K562 (cell line): ENCODE data around the gene EPHB1.

Experiments
- BHLHE40 ChIP-seq: IDR thresholded peaks from 2 replicates; pipeline ENCODE4 v1.6.1; 2011; ENCODE audit warnings: low read length, improper control_type of control experiment
- CBX3 ChIP-seq, 2 experiments: IDR thresholded peaks; 1 replicate in 1 of 2; 2 replicates in 1 of 2; pipeline ENCODE4 v1.6.1; 2012; ENCODE audit warnings: inconsistent platforms in 2 of 2, low read length in 2 of 2, borderline replicate concordance in 1 of 2, control low read depth in 1 of 2
- ESRRA ChIP-seq: fragments of 450-650 bp; IDR thresholded peaks from 2 replicates; pipeline ENCODE4 v1.6.1; 2014; ENCODE audit warnings: low read depth, mild to moderate bottlenecking, moderate library complexity, borderline replicate concordance
- ILK ChIP-seq: fragments of 450-650 bp; IDR thresholded peaks from 2 replicates; pipeline ENCODE4 v1.6.1; 2016; ENCODE audit warnings: missing genetic modification characterization, low read depth, mild to moderate bottlenecking, missing compliant biosample characterization, moderate library complexity, borderline replicate concordance
- PKNOX1 ChIP-seq: fragments of 450-650 bp; IDR thresholded peaks from 2 replicates; pipeline ENCODE4 v1.6.1; 2016
- STAT6 ChIP-seq: sonication (generic); formaldehyde crosslinking; IDR thresholded peaks from 2 replicates; pipeline ENCODE4 v1.8.1; 2023; ENCODE audit warnings: mild to moderate bottlenecking, missing genetic modification reagents
- ZNF431 ChIP-seq: sonication (generic); formaldehyde crosslinking; IDR thresholded peaks from 2 replicates; pipeline ENCODE4 v1.8.0; 2022; ENCODE audit warnings: mild to moderate bottlenecking, missing genetic modification reagents
- TF ChIP-seq, protein P1 (sequence below), 3 experiments: IDR thresholded peaks in 2 of 3; conservative IDR thresholded peaks in 1 of 3; 2 replicates each; pipeline ENCODE4 v1.5.1; 2011 to 2012; ENCODE audit warnings: low read length in 3 of 3, mild to moderate bottlenecking in 3 of 3, control low read depth in 2 of 3, improper control_type of control experiment in 1 of 3, inconsistent platforms in 1 of 3, low read depth in 1 of 3, mixed read lengths in 1 of 3, moderate library complexity in 1 of 3; ENCODE audit not compliant: insufficient read depth in 2 of 3
- TF ChIP-seq, protein P2 (sequence below): sonication (generic); formaldehyde crosslinking; IDR thresholded peaks from 2 replicates; pipeline ENCODE4 v1.8.0; 2023; ENCODE audit warnings: mild to moderate bottlenecking, missing genetic modification reagents

GRCh38 chr3:135081451-135081850 lies 286.4 kb downstream of the EPHB1 start:
- TF ChIP-seq STAT6 (no peak), CBX3 (IDR thresholded peaks at IDR 0.05; ENCODE audit: borderline replicate concordance in 1 of 2, low read length in 2 of 2) (no peak), ILK (tag) (no peak), ESRRA (no peak), PKNOX1 (no peak), ZNF431 (no peak), BHLHE40 (no peak)
- TF ChIP-seq, protein P1, sequence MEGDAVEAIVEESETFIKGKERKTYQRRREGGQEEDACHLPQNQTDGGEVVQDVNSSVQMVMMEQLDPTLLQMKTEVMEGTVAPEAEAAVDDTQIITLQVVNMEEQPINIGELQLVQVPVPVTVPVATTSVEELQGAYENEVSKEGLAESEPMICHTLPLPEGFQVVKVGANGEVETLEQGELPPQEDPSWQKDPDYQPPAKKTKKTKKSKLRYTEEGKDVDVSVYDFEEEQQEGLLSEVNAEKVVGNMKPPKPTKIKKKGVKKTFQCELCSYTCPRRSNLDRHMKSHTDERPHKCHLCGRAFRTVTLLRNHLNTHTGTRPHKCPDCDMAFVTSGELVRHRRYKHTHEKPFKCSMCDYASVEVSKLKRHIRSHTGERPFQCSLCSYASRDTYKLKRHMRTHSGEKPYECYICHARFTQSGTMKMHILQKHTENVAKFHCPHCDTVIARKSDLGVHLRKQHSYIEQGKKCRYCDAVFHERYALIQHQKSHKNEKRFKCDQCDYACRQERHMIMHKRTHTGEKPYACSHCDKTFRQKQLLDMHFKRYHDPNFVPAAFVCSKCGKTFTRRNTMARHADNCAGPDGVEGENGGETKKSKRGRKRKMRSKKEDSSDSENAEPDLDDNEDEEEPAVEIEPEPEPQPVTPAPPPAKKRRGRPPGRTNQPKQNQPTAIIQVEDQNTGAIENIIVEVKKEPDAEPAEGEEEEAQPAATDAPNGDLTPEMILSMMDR (IDR thresholded peaks at IDR 0.05 in 2 of 3, conservative IDR thresholded peaks at IDR 0.05 in 1 of 3; ENCODE audit: insufficient read depth in 2 of 3, low read depth in 1 of 3, low read length in 3 of 3), result no peak
- TF ChIP-seq, protein P2, sequence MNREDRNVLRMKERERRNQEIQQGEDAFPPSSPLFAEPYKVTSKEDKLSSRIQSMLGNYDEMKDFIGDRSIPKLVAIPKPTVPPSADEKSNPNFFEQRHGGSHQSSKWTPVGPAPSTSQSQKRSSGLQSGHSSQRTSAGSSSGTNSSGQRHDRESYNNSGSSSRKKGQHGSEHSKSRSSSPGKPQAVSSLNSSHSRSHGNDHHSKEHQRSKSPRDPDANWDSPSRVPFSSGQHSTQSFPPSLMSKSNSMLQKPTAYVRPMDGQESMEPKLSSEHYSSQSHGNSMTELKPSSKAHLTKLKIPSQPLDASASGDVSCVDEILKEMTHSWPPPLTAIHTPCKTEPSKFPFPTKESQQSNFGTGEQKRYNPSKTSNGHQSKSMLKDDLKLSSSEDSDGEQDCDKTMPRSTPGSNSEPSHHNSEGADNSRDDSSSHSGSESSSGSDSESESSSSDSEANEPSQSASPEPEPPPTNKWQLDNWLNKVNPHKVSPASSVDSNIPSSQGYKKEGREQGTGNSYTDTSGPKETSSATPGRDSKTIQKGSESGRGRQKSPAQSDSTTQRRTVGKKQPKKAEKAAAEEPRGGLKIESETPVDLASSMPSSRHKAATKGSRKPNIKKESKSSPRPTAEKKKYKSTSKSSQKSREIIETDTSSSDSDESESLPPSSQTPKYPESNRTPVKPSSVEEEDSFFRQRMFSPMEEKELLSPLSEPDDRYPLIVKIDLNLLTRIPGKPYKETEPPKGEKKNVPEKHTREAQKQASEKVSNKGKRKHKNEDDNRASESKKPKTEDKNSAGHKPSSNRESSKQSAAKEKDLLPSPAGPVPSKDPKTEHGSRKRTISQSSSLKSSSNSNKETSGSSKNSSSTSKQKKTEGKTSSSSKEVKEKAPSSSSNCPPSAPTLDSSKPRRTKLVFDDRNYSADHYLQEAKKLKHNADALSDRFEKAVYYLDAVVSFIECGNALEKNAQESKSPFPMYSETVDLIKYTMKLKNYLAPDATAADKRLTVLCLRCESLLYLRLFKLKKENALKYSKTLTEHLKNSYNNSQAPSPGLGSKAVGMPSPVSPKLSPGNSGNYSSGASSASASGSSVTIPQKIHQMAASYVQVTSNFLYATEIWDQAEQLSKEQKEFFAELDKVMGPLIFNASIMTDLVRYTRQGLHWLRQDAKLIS (CRISPR knock-in tag), result no peak
